HCT116 (cell line): Measurements from ENCODE around the gene PTDSS2. TPM values are rescaled to one million over a fixed set of nuclear protein-coding genes. Genes with fewer than 3 reads are reported as not detected.

Experiments used
- ATAC-seq: fragments of 200-7000 bp; cut with Tn5 transposase; 2 replicates; pipeline ENCODE4 v1.9.1; 2020; ENCODE audit warnings: mild to moderate bottlenecking, moderate library complexity
- BruUV-seq: library from RNA; stranded (reverse); fragments of 400-500 nt; replicated peaks from 2 replicates; lab custom pipeline; 2021; lab: Mats Ljungman, UMichigan
- CTCF ChIA-PET: fragments of 300-600 bp; sonication (Branson Sonifier 250); formaldehyde crosslinking; loops from one replicate; lab custom pipeline; 2021; ENCODE audit warnings: antibody characterized with exemption; lab: Charles Lee
- POLR2A ChIA-PET: fragments of 300-600, 350-600 bp; sonication (Branson Sonifier 250); formaldehyde crosslinking; loops from one replicate; lab custom pipeline; 2021; ENCODE audit warnings: antibody characterized with exemption; lab: Charles Lee
- RAD21 ChIA-PET, 2 experiments: fragments of 300-600 bp; sonication (Branson Sonifier 250); formaldehyde crosslinking; loops; one replicate each; lab custom pipeline; 2023; ENCODE audit warnings: low total read pairs in 2 of 2; ENCODE audit not compliant: uncharacterized antibody in 2 of 2, unreplicated experiment in 2 of 2, low non-redundant PET in 1 of 2; lab: Charles Lee
- DNase-seq: peaks from one replicate; pipeline ENCODE4 v3.0.0-alpha.2; 2010; ENCODE audit warnings: low read depth, low spot score
- H2AFZ ChIP-seq: fragments of 200-600 bp; shearing (Covaris generic), sonication (generic); 2 replicates; pipeline ENCODE4 v1.6.1; 2017; ENCODE audit warnings: low read depth, mixed run types, mixed read lengths, antibody characterized with exemption, low read length; ENCODE audit not compliant: poor library complexity, severe bottlenecking
- H3K27ac ChIP-seq: 2 replicates; pipeline ENCODE4 v1.5.1; 2012; ENCODE audit warnings: low read depth, low read length
- H3K27me3 ChIP-seq: fragments of 200-600 bp; sonication (generic); 2 replicates; pipeline ENCODE4 v1.6.1; 2016; ENCODE audit warnings: mixed run types, low read length, mixed read lengths; ENCODE audit not compliant: insufficient read depth
- H3K36me3 ChIP-seq, 2 experiments: fragments of 200-500 bp in 1 of 2; fragments of 200-600 bp in 1 of 2; sonication (Bioruptor generic) in 1 of 2; sonication (generic) in 1 of 2; 2 replicates each; pipeline versions ENCODE4 v1.5.1 to v1.6.1; 2014 to 2016; ENCODE audit warnings: low read length in 2 of 2, inconsistent platforms in 1 of 2, mixed read lengths in 1 of 2, mixed run types in 1 of 2; ENCODE audit not compliant: insufficient read depth in 2 of 2, control insufficient read depth in 1 of 2
- H3K4me1 ChIP-seq, 2 experiments: fragments of 200-600 bp in 1 of 2; sonication (generic) in 1 of 2; 2 replicates each; pipeline versions ENCODE4 v1.5.1 to v1.6.1; 2012 to 2017; ENCODE audit warnings: low read length in 2 of 2, inconsistent platforms in 1 of 2, mild to moderate bottlenecking in 1 of 2, mixed read lengths in 1 of 2, mixed run types in 1 of 2, moderate library complexity in 1 of 2; ENCODE audit not compliant: insufficient read depth in 2 of 2, control insufficient read depth in 1 of 2
- H3K4me2 ChIP-seq: fragments of 200-600 bp; sonication (generic); 2 replicates; pipeline ENCODE4 v1.6.1; 2017; ENCODE audit warnings: mixed run types, low read length, mixed read lengths
- H3K4me3 ChIP-seq, 2 experiments: fragments of 200-600 bp in 1 of 2; sonication (generic) in 1 of 2; replicated peaks in 1 of 2; 2 replicates each; pipeline ENCODE4 v1.5.1; 2011 to 2016; ENCODE audit warnings: low read length in 2 of 2, control low read depth in 1 of 2, low read depth in 1 of 2, mild to moderate bottlenecking in 1 of 2, mixed read lengths in 1 of 2, mixed run types in 1 of 2
- H3K79me2 ChIP-seq: fragments of 200-600 bp; sonication (generic); 2 replicates; pipeline ENCODE4 v1.6.1; 2017; ENCODE audit warnings: mild to moderate bottlenecking, mixed run types, low read length, moderate library complexity, mixed read lengths; ENCODE audit not compliant: insufficient read depth
- H3K9ac ChIP-seq: fragments of 200-600 bp; sonication (generic); 2 replicates; pipeline ENCODE4 v1.6.1; 2016; ENCODE audit warnings: low read length, mixed read lengths
- H3K9me2 ChIP-seq: fragments of 200-600 bp; sonication (generic), shearing (Covaris generic); 2 replicates; pipeline ENCODE4 v1.6.1; 2017; ENCODE audit warnings: mixed run types, mild to moderate bottlenecking, moderate library complexity; ENCODE audit not compliant: insufficient read depth
- H3K9me3 ChIP-seq, 2 experiments: fragments of 200-500 bp in 1 of 2; fragments of 200-600 bp in 1 of 2; sonication (Bioruptor generic) in 1 of 2; sonication (generic) in 1 of 2; 2 replicates each; pipeline ENCODE4 v1.6.1; 2014 to 2017; ENCODE audit warnings: low read length in 2 of 2, mixed read lengths in 2 of 2, inconsistent platforms in 1 of 2, low read depth in 1 of 2, mild to moderate bottlenecking in 1 of 2, mixed run types in 1 of 2, moderate library complexity in 1 of 2; ENCODE audit not compliant: control insufficient read depth in 1 of 2, insufficient read depth in 1 of 2
- H4K20me1 ChIP-seq: fragments of 200-600 bp; sonication (generic), shearing (Covaris generic); 2 replicates; pipeline ENCODE4 v1.6.1; 2017; ENCODE audit warnings: mixed run types, mild to moderate bottlenecking, moderate library complexity; ENCODE audit not compliant: insufficient read depth
- ATF3 ChIP-seq: IDR thresholded peaks from 2 replicates; pipeline ENCODE4 v1.6.1; 2012
- CBX3 ChIP-seq: IDR thresholded peaks from 2 replicates; pipeline ENCODE4 v1.6.1; 2012; ENCODE audit warnings: low read depth
- CEBPB ChIP-seq: IDR thresholded peaks from 2 replicates; pipeline ENCODE4 v1.6.1; 2012; ENCODE audit warnings: low read depth
- EGR1 ChIP-seq: IDR thresholded peaks from 2 replicates; pipeline ENCODE4 v1.6.1; 2012; ENCODE audit warnings: low read depth
- ELF1 ChIP-seq: IDR thresholded peaks from 2 replicates; pipeline ENCODE4 v1.6.1; 2012; ENCODE audit warnings: low read depth, borderline replicate concordance
- EZH2 ChIP-seq: fragments of 200-600 bp; sonication (generic); IDR thresholded peaks from 2 replicates; pipeline ENCODE4 v1.6.1; 2017; ENCODE audit warnings: antibody characterized with exemption, mixed run types
- EZH2phosphoT487 ChIP-seq: fragments of 200-600 bp; IDR thresholded peaks from 2 replicates; pipeline ENCODE4 v1.6.1; 2018; ENCODE audit warnings: antibody characterized with exemption, borderline replicate concordance
- FOSL1 ChIP-seq: IDR thresholded peaks from 2 replicates; pipeline ENCODE4 v1.6.1; 2012; ENCODE audit warnings: low read depth
- JUND ChIP-seq: IDR thresholded peaks from 2 replicates; pipeline ENCODE4 v1.6.1; 2012
- POLR2A ChIP-seq: IDR thresholded peaks from 2 replicates; pipeline ENCODE4 v1.7.0; 2011; ENCODE audit warnings: borderline replicate concordance; ENCODE audit not compliant: insufficient read depth, insufficient read length; ENCODE audit errors: extremely low read depth
- POLR2AphosphoS5 ChIP-seq: IDR thresholded peaks from 2 replicates; pipeline ENCODE4 v1.6.1; 2011; ENCODE audit warnings: mild to moderate bottlenecking, low read depth, low read length, moderate library complexity
- RAD21 ChIP-seq: IDR thresholded peaks from 2 replicates; pipeline ENCODE4 v1.6.1; 2012; ENCODE audit warnings: low read depth, mild to moderate bottlenecking
- REST ChIP-seq: IDR thresholded peaks from 2 replicates; pipeline ENCODE4 v1.6.1; 2012; ENCODE audit warnings: low read depth
- SIN3A ChIP-seq: IDR thresholded peaks from 2 replicates; pipeline ENCODE4 v1.6.1; 2012; ENCODE audit warnings: low read depth
- SP1 ChIP-seq: IDR thresholded peaks from 2 replicates; pipeline ENCODE4 v1.6.1; 2012; ENCODE audit warnings: low read depth
- SRF ChIP-seq: IDR thresholded peaks from 2 replicates; pipeline ENCODE4 v1.6.1; 2012; ENCODE audit warnings: low read depth
- TCF7L2 ChIP-seq: IDR thresholded peaks from 2 replicates; pipeline ENCODE4 v1.7.0; 2011; ENCODE audit warnings: borderline replicate concordance, inconsistent platforms; ENCODE audit not compliant: insufficient read depth, insufficient read length; ENCODE audit errors: extremely low read depth
- YY1 ChIP-seq: IDR thresholded peaks from 2 replicates; pipeline ENCODE4 v1.6.1; 2011; ENCODE audit warnings: low read length, low read depth, moderate library complexity, mild to moderate bottlenecking; ENCODE audit not compliant: insufficient replicate concordance; ENCODE audit errors: extremely low read depth
- ZFX ChIP-seq: fragments of 450-650 bp; IDR thresholded peaks from 2 replicates; pipeline ENCODE4 v1.6.1; 2017
- ZNF274 ChIP-seq: fragments of 200-500 bp; sonication (Bioruptor generic); IDR thresholded peaks from 2 replicates; pipeline ENCODE4 v1.6.1; 2014; ENCODE audit warnings: mild to moderate bottlenecking, low read depth, low read length, inconsistent platforms
- intact Hi-C: fragments of 100-400 bp; cut with micrococcal nuclease; formaldehyde crosslinking; loops from 2 replicates; pipeline ENCODE4 v1.10.0; 2022
- total RNA-seq: library from RNA; stranded (reverse); gene quantifications from one replicate; pipeline ENCODE4 v1.2.1, GENCODE V29; 2021; ENCODE audit not compliant: unreplicated experiment
- TF ChIP-seq, protein P1 (sequence below): IDR thresholded peaks from 2 replicates; pipeline ENCODE4 v1.6.1; 2012
- TF ChIP-seq, protein P2 (sequence below): IDR thresholded peaks from 2 replicates; pipeline ENCODE4 v1.6.1; 2011; ENCODE audit warnings: mild to moderate bottlenecking, low read length, moderate library complexity; ENCODE audit not compliant: insufficient replicate concordance; ENCODE audit errors: extremely low read depth

Gene PTDSS2
- total RNA-seq, 1 experiment from 2014 or later: 40.1 TPM

DNA sequence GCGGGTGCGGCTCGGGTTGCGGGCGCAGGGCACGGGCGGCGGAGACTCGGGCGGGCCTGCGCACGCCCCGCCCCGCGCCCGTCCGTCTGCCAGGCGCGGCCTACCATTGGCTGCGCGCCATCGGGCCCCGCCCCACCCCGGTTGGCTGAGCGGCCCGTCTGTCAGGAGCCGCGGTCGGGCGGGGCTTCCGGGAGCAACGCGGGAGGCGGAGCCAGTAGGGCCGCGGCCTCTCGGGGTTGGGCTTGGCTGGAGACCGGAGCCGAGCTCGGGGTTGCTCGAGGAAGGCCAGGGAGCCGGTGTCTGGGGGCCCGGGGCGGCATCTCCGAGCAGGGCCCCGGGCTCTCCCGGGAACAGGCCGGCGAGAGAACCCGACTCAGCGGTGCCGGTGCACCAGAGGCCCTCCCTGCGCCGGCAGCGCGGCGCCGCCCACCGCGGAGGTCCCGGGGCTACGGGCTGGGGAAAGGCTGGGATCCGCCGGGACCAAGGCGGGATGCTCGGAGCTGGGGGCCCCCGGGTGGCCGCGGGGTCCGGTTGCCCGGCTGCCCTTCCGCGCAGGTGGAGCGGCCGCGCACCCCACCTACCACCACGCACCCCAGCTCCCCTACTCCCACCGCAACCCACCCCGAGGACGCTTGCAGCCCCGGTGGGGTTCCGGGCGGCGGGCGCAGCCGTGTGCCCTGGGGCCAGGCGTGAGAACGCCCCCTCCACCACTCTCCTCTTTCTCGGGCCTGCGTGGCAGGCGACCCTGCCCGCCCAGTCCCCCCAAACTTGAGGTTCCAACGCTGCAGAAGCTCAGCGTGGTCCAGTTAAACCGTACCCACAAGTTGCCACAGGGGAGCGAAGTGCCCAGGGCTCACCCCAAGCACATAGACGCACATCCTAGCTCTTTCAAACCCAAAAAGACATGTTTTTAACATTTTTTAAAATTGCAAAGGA is 85.7 kb downstream of the PTDSS2 start, which contains the start of gene HRAS:
TSS of gene HRAS (minus strand) at position 58 of the 936 bp plus-strand sequence.
- intact Hi-C loops: loop anchor here (2.0 kb wide), 2 partner anchors 25 to 29 kb away; partner anchors contain the start of genes LMNTD2, RASSF7 and RNH1
- H3K9me2 ChIP-seq: no peaks in the 10 kb centered on the region
- peak within 1 kb of the TSS; percentile 100 for H3K4me2 ChIP-seq
- H3K79me2 ChIP-seq: peaks cover 33% of the 10 kb centered on the region
- DNase-seq (peak; percentile 86), ATAC-seq (peak; percentile 83)
- RAD21 ChIA-PET: no interaction called here
- H3K36me3 ChIP-seq: peaks cover 0 to 26% of the 10 kb centered on the region in 2 experiments; a peak in 2 of 4 replicates
- TSS peak; percentile 74 for BruUV-seq
- H3K9ac ChIP-seq: peak within 1 kb of the TSS; percentile 89
- no peaks in the 10 kb centered on the region for H3K9me3 ChIP-seq
- CTCF ChIA-PET: no interaction called here
- peak within 1 kb of the TSS; percentile 76 to 90 for H3K4me3 ChIP-seq
- H3K27ac ChIP-seq: peak within 1 kb of the TSS; percentile 100
- no peaks in the 10 kb centered on the region for H3K27me3 ChIP-seq
- H4K20me1 ChIP-seq: no peaks in the 10 kb centered on the region
- POLR2A ChIA-PET: interaction anchor here (1.2 to 1.8 kb wide), 4 partner anchors 11 to 40 kb away, joined by 3 to 8 read pairs (median 5); partner anchors contain the start of gene PHRF1
- peaks cover 15 to 33% of the 10 kb centered on the region in 2 experiments; a peak in 3 of 4 replicates for H3K4me1 ChIP-seq
- no peak within 1 kb of the TSS for H2AFZ ChIP-seq
- TF ChIP-seq JUND (no peak), SRF (no peak), RAD21 (no peak), CEBPB (no peak), SIN3A (peak; percentile 64; the same call in 1 of the 2 replicates), ATF3 (no peak), REST (no peak), ZFX (peak; percentile 68), EGR1 (no peak), YY1 (no peak), POLR2A (peak; percentile 59), SP1 (peak; percentile 96), EZH2phosphoT487 (no peak), TCF7L2 (no peak), ZNF274 (no peak), EZH2 (no peak), POLR2AphosphoS5 (peak; percentile 98), CBX3 (no peak), FOSL1 (no peak), ELF1 (no peak)
- TF ChIP-seq, protein P1, sequence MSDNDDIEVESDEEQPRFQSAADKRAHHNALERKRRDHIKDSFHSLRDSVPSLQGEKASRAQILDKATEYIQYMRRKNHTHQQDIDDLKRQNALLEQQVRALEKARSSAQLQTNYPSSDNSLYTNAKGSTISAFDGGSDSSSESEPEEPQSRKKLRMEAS: no peak; the same call in 1 of the 2 replicates
- TF ChIP-seq, protein P2, sequence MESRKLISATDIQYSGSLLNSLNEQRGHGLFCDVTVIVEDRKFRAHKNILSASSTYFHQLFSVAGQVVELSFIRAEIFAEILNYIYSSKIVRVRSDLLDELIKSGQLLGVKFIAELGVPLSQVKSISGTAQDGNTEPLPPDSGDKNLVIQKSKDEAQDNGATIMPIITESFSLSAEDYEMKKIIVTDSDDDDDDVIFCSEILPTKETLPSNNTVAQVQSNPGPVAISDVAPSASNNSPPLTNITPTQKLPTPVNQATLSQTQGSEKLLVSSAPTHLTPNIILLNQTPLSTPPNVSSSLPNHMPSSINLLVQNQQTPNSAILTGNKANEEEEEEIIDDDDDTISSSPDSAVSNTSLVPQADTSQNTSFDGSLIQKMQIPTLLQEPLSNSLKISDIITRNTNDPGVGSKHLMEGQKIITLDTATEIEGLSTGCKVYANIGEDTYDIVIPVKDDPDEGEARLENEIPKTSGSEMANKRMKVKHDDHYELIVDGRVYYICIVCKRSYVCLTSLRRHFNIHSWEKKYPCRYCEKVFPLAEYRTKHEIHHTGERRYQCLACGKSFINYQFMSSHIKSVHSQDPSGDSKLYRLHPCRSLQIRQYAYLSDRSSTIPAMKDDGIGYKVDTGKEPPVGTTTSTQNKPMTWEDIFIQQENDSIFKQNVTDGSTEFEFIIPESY: no peak
